GM12801 (cell line): Measurements from ENCODE around the gene RADX.

Source experiments
- TF ChIP-seq, protein P1 (sequence below): IDR thresholded peaks from one replicate; pipeline ENCODE4 v1.5.1; 2011; ENCODE audit warnings: control low read depth; ENCODE audit not compliant: insufficient read length; ENCODE audit errors: extremely low read depth

RADX gene

DNA sequence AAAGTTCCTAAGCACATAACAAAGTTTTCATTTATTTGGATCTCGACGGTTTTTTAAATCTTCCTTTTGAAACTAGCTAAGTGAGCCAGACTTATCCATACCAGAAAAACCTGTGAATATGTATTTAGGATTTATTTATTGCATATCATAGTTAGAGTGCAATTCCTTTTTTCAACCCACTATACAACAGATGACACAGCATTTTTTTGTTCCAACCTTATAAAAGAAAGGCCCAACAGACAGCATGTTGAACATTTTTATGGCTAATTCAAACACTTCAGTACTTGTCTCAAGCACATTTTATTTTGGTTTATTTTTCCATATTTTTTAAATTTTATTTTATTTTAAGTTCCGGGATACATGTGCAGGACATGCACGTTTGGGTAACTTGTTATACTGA, 99.6 kb downstream of the RADX start:
- TF ChIP-seq, protein P1, sequence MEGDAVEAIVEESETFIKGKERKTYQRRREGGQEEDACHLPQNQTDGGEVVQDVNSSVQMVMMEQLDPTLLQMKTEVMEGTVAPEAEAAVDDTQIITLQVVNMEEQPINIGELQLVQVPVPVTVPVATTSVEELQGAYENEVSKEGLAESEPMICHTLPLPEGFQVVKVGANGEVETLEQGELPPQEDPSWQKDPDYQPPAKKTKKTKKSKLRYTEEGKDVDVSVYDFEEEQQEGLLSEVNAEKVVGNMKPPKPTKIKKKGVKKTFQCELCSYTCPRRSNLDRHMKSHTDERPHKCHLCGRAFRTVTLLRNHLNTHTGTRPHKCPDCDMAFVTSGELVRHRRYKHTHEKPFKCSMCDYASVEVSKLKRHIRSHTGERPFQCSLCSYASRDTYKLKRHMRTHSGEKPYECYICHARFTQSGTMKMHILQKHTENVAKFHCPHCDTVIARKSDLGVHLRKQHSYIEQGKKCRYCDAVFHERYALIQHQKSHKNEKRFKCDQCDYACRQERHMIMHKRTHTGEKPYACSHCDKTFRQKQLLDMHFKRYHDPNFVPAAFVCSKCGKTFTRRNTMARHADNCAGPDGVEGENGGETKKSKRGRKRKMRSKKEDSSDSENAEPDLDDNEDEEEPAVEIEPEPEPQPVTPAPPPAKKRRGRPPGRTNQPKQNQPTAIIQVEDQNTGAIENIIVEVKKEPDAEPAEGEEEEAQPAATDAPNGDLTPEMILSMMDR, result no peak

DNA sequence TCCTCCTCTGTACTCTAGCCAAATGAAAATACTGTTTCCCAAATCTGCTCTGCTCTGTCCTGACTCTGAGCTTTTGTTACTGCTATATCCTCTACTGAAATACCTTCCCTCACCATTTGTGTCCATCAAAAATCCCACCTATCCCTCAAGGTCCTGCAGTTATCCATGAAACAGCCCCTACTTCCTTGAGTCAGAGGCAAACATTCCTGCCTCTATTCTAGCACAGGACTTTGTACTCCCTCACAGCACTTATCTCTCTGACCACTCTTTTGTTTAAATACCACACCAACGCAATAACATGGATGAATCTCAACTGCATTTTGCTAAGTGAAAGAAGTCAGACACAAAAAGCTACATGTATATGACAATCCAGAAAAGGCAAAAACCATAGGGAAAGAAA, 104.2 kb downstream of the RADX start:
- TF ChIP-seq, protein P1, result no peak

DNA sequence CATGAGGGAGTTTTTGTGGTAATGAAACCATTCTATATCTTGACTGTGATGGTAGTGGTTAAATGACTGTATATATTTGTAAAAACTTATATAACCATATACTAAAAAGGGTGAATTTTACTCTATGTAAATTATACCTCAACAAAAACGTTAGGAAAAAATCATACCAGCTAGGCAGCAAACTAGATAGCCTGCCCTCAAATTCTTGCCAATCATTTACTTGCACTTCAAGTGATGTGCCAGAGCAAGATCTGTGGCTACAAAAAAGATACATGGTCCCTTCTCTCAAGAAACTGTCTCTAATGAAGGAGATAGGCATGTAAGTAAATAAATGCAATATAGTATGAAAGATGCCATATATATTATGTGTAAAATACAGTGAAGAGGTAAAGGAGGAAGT, 104.7 kb downstream of the RADX start:
- TF ChIP-seq, protein P1, result no peak

DNA sequence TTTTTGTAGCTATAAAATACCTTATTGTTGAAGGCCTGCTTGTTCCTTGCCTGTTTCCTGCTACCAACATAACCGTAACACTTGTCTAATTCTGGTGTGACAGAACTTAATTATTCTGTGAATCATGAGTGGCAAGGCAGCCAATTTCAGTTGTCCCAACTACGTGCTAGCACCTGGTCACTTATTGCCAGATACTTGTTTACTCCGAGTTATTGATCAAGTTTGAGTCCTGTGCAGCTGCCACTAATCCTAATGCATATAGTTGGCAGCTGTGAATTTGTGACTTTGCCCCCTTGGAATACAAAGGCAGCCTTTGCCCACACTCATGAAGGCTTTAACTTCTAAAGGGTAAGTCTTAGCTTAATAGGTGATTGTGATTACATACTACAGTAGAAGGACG, 106.9 kb downstream of the RADX start:
- TF ChIP-seq, protein P1, result no peak

DNA sequence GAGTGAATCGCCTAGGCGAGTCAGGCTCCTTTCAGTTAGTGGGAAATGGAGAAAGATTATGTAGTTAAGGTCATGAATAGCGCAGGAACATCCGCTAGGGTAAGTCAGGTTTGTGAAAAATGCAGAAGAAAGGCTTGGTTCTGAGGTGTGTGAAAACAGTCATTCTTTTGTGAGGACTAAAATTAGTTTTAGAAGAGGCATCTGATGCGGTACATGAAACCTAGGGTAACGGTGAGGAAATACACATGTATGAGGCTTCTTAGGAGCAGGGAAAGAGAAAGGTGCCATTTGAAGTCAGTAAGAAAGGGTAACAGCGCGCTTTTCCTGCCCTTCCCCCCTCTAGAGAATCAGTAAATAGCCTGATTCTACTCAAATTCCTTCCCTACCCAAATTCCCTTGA, 114.2 kb downstream of the RADX start:
- TF ChIP-seq, protein P1, result no peak

DNA sequence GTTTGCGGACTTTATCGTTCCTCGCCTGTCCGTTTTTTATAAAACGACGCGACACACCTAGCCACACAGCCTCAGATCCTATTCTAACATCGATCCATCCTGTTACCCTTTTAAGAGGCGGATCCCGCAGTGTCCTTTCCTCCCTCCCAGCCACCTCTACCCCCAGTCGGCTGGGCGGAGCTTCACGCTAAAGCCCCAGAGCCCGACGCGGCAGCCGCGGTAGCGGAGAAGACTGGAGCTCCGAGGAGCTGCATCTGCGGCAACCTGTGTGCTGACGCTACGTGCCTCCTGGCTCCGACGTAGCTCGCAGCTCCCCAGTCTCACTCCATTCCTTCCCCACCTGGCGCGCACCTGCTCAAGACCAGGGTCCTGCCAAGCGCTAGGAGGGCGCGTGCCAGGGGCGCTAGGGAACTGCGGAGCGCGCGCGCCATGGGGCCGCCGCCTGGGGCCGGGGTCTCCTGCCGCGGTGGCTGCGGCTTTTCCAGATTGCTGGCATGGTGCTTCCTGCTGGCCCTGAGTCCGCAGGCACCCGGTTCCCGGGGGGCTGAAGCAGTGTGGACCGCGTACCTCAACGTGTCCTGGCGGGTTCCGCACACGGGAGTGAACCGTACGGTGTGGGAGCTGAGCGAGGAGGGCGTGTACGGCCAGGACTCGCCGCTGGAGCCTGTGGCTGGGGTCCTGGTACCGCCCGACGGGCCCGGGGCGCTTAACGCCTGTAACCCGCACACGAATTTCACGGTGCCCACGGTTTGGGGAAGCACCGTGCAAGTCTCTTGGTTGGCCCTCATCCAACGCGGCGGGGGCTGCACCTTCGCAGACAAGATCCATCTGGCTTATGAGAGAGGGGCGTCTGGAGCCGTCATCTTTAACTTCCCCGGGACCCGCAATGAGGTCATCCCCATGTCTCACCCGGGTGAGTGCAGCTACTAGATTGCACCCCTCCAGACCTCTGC, 115.0 kb downstream of the RADX start, which contains the start of gene RNF128:
RNF128 (plus strand) TSS at position 217 of the 953 bp plus-strand sequence; CDS start at position 430, 213 bp downstream.
- TF ChIP-seq, protein P1, result no peak

DNA sequence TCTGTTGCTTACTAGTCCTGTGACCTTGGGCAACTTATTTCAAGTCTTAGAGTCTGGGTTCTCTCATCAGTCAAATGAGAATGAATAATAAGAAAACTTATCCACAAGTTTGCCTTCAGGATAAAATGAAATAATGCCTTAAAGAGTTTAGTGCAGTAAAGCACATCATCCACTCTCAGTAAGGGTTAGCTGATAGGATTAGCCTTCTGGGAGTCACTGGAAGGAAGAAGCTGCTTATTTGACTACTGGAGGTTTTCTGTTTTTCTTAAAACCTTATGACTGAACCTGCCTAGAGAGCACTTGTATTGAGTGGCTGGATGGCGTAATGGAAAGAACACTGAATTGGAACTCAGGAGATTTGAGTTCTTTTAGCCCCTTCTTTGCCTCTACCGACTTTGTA, 116.6 kb downstream of the RADX start:
- TF ChIP-seq, protein P1, result no peak
